Measurements from ENCODE around the gene LCE1D.

GRCh38 chr1:152795686-152796085 is 835 bp upstream of the LCE1D start:
- TF ChIP-seq MYC (IDR thresholded peaks at IDR 0.05; ENCODE audit: low read depth, low read length) (no peak), POLR2A (IDR thresholded peaks at IDR 0.05; ENCODE audit: extremely low read depth, insufficient read length) (no peak)
- TF ChIP-seq, protein P1, sequence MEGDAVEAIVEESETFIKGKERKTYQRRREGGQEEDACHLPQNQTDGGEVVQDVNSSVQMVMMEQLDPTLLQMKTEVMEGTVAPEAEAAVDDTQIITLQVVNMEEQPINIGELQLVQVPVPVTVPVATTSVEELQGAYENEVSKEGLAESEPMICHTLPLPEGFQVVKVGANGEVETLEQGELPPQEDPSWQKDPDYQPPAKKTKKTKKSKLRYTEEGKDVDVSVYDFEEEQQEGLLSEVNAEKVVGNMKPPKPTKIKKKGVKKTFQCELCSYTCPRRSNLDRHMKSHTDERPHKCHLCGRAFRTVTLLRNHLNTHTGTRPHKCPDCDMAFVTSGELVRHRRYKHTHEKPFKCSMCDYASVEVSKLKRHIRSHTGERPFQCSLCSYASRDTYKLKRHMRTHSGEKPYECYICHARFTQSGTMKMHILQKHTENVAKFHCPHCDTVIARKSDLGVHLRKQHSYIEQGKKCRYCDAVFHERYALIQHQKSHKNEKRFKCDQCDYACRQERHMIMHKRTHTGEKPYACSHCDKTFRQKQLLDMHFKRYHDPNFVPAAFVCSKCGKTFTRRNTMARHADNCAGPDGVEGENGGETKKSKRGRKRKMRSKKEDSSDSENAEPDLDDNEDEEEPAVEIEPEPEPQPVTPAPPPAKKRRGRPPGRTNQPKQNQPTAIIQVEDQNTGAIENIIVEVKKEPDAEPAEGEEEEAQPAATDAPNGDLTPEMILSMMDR (IDR thresholded peaks at IDR 0.05; ENCODE audit: low read depth, low read length), result no peak
